Right lobe of liver (tissue), 6 donors: ENCODE measurements around the gene KRTAP2-4. TPM values are rescaled to one million over a fixed set of nuclear protein-coding genes. Genes with fewer than 3 reads are reported as not detected.
"Not testable (repeated sequence)": the region's sequence is repeated elsewhere in the genome, so short reads cannot be mapped to it uniquely, and the experiment has no call there.

ENCODE experiments used
- ATAC-seq, 4 donors: fragments of 200-7000 bp; cut with Tn5 transposase; one replicate each; pipeline ENCODE4 v1.9.1; 2020; ENCODE audit warnings: mild to moderate bottlenecking in 4 of 4, moderate library complexity in 4 of 4
- DNase-seq, 3 donors: peaks; one replicate each; pipeline ENCODE4 v3.0.0-alpha.2; 2020
- H3K27ac ChIP-seq, 3 donors: fragments of 200-600 bp; one replicate each; pipeline ENCODE4 v1.8.0; 2022
- H3K27me3 ChIP-seq, 2 donors: fragments of 200-600 bp; one replicate each; pipeline ENCODE4 v1.8.0; 2022
- H3K36me3 ChIP-seq, 4 donors: fragments of 200-600 bp; sonication (generic) in 1 of 4; one replicate each; pipeline versions ENCODE4 v1.5.1 to v1.8.0; 2017 to 2022; ENCODE audit warnings: control low read depth in 1 of 4
- H3K4me1 ChIP-seq, 4 donors: fragments of 200-600 bp; sonication (generic) in 1 of 4; one replicate each; pipeline versions ENCODE4 v1.5.1 to v1.8.0; 2017 to 2022; ENCODE audit warnings: control low read depth in 1 of 4
- H3K4me3 ChIP-seq, 3 donors: fragments of 200-600 bp; one replicate each; pipeline ENCODE4 v1.8.0; 2022
- H3K9me3 ChIP-seq, 4 donors: fragments of 200-600 bp; sonication (generic) in 1 of 4; one replicate each; pipeline versions ENCODE4 v1.5.1 to v1.8.0; 2017 to 2022; ENCODE audit warnings: control low read depth in 1 of 4
- POLR2A ChIP-seq: fragments of 450-650 bp; IDR thresholded peaks from one replicate; pipeline ENCODE4 v1.6.1; 2017; ENCODE audit warnings: antibody characterized with exemption, mild to moderate bottlenecking
- WGBS: methylation state at CpG from one replicate; pipeline ENCODE4 v1.1.6; 2018; ENCODE audit warnings: low coverage, low lambda C conversion rate; ENCODE audit not compliant: insufficient coverage; ENCODE audit errors: missing lambda C conversion rate; 5-methylcytosine and 5-hydroxymethylcytosine counted together
- intact Hi-C, 2 donors: fragments of 100-400 bp; cut with DNase I; formaldehyde crosslinking; loops; one replicate each; pipeline versions ENCODE4 v1.11.2 to v1.14.1; 2022
- total RNA-seq, 6 experiments: library from RNA; depleted of rRNA in 2 of 6; stranded (reverse); fragments of >200 nt in 2 of 6; fragmentation: NEBNext Ultra II Directional in 3 of 6; extraction: Animal tissue kit (Norgen Biotek cat#: 25700) in 3 of 6; gene quantifications; one replicate each; pipeline versions ENCODE4 v1.1.0 to v1.2.4, GENCODE V29; 2016 to 2023
- TF ChIP-seq, protein P1 (sequence below), 4 donors: fragments of 200-600 bp in 3 of 4; fragments of 450-650 bp in 1 of 4; IDR thresholded peaks; one replicate each; pipeline versions ENCODE4 v1.5.1 to v1.8.0; 2016 to 2022; ENCODE audit warnings: antibody characterized with exemption in 4 of 4, mild to moderate bottlenecking in 2 of 4
- donor health status: DM: no; HTN: yes; CAD: no.
- donor health status: DM: no; HTN: no; CAD: no.
- donor health status: DM: no; HTN: no; CAD: no.
- donor health status: DM: no; HTN: yes; CAD: no.
- donor health status: DM: no; HTN: yes; CAD: no.

Gene KRTAP2-4
- total RNA-seq, 6 experiments from 2014 or later: not detected

DNA sequence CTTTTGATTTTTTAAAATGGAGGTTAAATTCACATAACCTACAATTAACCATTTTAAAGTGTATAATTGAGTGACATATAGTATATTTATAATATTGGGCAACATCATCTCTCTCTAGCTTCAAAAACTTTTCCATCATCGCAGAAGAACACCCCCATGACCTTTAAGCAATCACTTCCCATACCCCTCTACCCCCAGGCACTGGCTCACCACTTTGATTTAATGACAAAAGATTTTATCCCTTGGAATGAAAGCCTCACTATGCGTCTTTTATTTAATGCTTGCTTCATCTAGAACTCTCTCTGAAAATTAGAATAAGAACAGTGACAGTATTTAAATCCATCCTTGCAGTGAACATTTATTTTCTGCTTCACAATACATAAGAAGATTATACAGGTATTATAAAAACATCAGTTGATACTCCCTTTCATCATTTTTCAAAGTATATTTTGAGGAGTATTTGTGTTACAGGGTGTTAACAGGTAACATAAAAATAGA, 27.8 kb downstream of the KRTAP2-4 start:
- ATAC-seq: no peak
- Histone ChIP-seq H3K4me3 (no peak overlapping the region), H3K9me3 (no peaks in the 10 kb centered on the region), H3K36me3 (no peaks in the 10 kb centered on the region), H3K27me3 (no peaks in the 10 kb centered on the region), H3K4me1 (no peaks in the 10 kb centered on the region), H3K27ac (no peak overlapping the region)
- TF ChIP-seq, protein P1, sequence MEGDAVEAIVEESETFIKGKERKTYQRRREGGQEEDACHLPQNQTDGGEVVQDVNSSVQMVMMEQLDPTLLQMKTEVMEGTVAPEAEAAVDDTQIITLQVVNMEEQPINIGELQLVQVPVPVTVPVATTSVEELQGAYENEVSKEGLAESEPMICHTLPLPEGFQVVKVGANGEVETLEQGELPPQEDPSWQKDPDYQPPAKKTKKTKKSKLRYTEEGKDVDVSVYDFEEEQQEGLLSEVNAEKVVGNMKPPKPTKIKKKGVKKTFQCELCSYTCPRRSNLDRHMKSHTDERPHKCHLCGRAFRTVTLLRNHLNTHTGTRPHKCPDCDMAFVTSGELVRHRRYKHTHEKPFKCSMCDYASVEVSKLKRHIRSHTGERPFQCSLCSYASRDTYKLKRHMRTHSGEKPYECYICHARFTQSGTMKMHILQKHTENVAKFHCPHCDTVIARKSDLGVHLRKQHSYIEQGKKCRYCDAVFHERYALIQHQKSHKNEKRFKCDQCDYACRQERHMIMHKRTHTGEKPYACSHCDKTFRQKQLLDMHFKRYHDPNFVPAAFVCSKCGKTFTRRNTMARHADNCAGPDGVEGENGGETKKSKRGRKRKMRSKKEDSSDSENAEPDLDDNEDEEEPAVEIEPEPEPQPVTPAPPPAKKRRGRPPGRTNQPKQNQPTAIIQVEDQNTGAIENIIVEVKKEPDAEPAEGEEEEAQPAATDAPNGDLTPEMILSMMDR (IDR thresholded peaks at IDR 0.05): no peak
- no peak for TF ChIP-seq POLR2A
- WGBS: 66% methylated on average over 2 of the region's 2 CpGs
- no peak for DNase-seq
- intact Hi-C loops: no loop called here

DNA sequence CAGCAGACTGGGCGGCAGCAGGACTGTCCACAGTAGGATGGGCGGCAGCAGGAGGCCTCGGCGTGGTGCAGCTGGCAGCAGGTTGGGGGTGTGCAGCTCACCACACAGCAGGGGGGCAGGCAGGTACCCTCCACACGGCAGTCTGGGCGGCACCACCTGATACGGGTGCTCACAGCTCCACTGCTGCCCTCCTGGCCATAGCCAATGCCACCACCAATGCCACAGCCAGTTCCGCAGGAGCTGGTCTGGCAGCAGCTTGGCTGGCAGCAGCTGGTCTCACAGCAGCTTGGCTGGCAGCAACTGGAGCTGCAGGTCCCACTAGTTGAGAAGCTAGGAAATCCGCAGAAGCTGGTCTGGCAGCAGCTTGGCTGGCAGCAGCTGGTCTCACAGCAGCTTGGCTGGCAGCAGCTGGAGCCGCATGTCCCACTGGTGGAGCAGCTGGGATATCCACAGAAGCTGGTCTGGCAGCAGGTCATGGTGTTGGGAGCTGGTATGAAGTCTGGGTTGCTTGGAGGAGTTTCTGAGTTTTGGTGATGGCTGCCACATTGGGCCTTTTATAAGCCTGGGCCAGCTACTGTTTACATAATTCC, 31.2 kb downstream of the KRTAP2-4 start, which contains the start of gene KRTAP1-3:
KRTAP1-3 (minus strand) TSS at position 529 of the 590 bp plus-strand sequence; CDS start at position 476, 53 bp downstream.
- H3K4me3 ChIP-seq, H3K27me3 ChIP-seq, intact Hi-C loops, H3K4me1 ChIP-seq, DNase-seq, H3K9me3 ChIP-seq, H3K36me3 ChIP-seq, H3K27ac ChIP-seq: not testable (repeated sequence)
- peak in 1 of 4 donors; percentile 14 for ATAC-seq
- WGBS: 80% methylated on average over 1 of the region's 10 CpGs

DNA sequence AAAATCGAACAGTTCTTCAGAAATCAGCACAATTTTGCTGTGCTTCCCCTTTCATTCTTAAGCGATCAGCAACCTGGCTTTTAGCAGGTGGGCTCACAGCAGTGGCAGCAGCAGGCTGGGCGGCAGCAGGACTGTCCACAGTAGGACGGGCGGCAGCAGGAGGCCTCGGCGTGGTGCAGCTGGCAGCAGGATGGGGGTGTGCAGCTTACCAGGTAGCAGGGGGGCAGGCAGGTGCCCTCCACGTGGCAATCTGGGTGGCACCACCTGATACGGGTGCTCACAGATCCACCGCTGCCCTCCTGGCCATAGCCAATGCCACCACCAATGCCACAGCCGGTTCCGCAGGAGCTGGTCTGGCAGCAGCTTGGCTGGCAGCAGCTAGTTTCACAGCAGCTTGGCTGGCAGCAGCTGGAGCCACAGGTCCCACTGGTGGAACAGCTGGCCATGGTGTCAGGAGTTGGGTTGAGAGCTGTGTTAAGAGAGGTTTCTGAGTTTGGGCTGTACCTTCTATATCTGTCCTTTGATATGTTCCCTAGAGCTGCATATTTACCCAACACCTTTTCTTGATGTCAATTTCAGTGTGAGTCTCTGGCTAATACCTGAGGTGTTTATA, 35.9 kb downstream of the KRTAP2-4 start, which contains the start of gene KRTAP1-4:
KRTAP1-4 (minus strand) TSS at position 563 of the 613 bp plus-strand sequence; CDS start at position 446, 117 bp downstream.
- DNase-seq (no peak), ATAC-seq (peak in 1 of 4 donors; percentile 20)
- Histone ChIP-seq H3K36me3 (no peaks in the 10 kb centered on the region), H3K27ac (no peak within 1 kb of the TSS), H3K4me1 (no peaks in the 10 kb centered on the region), H3K9me3 (no peaks in the 10 kb centered on the region), H3K4me3 (no peak within 1 kb of the TSS), H3K27me3 (no peaks in the 10 kb centered on the region)
- 50% methylated on average over 6 of the region's 12 CpGs for WGBS
- no peak for TF ChIP-seq POLR2A
- TF ChIP-seq, protein P1 (IDR thresholded peaks at IDR 0.05): no peak
- intact Hi-C loops: no loop called here

DNA sequence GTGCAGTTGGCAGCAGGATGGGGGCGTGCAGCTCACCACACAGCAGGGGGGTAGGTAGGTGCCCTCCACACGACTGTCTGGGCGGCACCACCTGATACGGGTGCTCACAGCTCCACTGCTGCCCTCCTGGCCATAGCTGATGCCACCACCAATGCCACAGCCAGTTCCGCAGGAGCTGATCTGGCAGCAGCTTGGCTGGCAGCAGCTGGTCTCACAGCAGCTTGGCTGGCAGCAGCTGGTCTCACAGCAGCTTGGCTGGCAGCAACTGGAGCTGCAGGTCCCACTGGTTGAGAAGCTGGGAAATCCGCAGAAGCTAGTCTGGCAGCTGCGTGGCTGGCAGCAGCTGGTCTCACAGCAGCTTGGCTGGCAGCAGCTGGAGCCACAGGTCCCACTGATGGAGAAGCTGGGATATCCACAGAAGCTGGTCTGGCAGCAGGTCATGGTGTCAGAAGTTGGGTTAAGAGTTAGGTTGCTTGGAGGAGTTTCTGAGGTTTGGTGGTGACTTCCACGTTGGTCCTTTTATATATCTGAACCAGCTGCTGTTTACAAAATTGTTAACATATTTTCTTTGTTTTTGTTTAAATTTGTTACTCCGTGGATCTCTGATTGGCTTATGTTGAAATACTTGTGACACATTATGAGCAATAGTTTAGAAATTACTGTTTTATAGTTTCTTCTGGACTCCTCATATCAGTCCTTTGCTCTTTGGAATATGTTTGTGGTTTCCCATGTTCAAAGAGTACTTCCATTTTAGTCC, 38.8 kb downstream of the KRTAP2-4 start, which contains the start of gene KRTAP1-5:
KRTAP1-5 (minus strand) TSS at position 494 of the 757 bp plus-strand sequence; CDS start at position 441, 53 bp downstream.
- Histone ChIP-seq H3K4me3 (no peak within 1 kb of the TSS), H3K4me1 (no peaks in the 10 kb centered on the region), H3K27me3 (no peaks in the 10 kb centered on the region), H3K36me3 (no peaks in the 10 kb centered on the region), H3K27ac (no peak within 1 kb of the TSS), H3K9me3 (no peaks in the 10 kb centered on the region)
- 40% methylated on average over 2 of the region's 9 CpGs for WGBS
- intact Hi-C loops: no loop called here
- TF ChIP-seq, protein P1 (IDR thresholded peaks at IDR 0.05): no peak
- no peak for TF ChIP-seq POLR2A
- ATAC-seq (peak in 1 of 4 donors; percentile 39), DNase-seq (no peak)
